Trophoblast cell (in vitro differentiated cells and primary cell): ENCODE data around the gene LPCAT3.
"Not testable (repeated sequence)": the region's sequence is repeated elsewhere in the genome, so short reads cannot be mapped to it uniquely, and the experiment has no call there.

Experiments
- DNase-seq, 2 donors: peaks; one replicate each; pipeline ENCODE4 v3.0.0-alpha.2; 2016
- H2AFZ ChIP-seq: 2 replicates; pipeline ENCODE4 v1.6.1; 2013; ENCODE audit warnings: low read length, moderate library complexity, mild to moderate bottlenecking; ENCODE audit not compliant: insufficient read depth, poor library complexity
- H2AK5ac ChIP-seq: 2 replicates; pipeline ENCODE4 v1.6.1; 2013; ENCODE audit warnings: mild to moderate bottlenecking, low read length
- H2BK120ac ChIP-seq: 2 replicates; pipeline ENCODE4 v1.6.1; 2013; ENCODE audit warnings: low read length, mild to moderate bottlenecking, moderate library complexity; ENCODE audit not compliant: insufficient read depth, poor library complexity
- H2BK12ac ChIP-seq: 2 replicates; pipeline ENCODE4 v1.6.1; 2013; ENCODE audit warnings: mild to moderate bottlenecking, low read length, moderate library complexity
- H2BK5ac ChIP-seq: 2 replicates; pipeline ENCODE4 v1.6.1; 2013; ENCODE audit warnings: low read length, low read depth, moderate library complexity, mild to moderate bottlenecking; ENCODE audit not compliant: poor library complexity
- H3K14ac ChIP-seq: 2 replicates; pipeline ENCODE4 v1.6.1; 2013; ENCODE audit warnings: mild to moderate bottlenecking, low read length
- H3K18ac ChIP-seq: 2 replicates; pipeline ENCODE4 v1.6.1; 2013; ENCODE audit warnings: mild to moderate bottlenecking, low read length
- H3K23ac ChIP-seq: 2 replicates; pipeline ENCODE4 v1.6.1; 2013; ENCODE audit warnings: low read length
- H3K27ac ChIP-seq: 2 replicates; pipeline ENCODE4 v1.5.1; 2013; ENCODE audit warnings: low read depth, mild to moderate bottlenecking, inconsistent platforms, low read length, moderate library complexity
- H3K27me3 ChIP-seq: 2 replicates; pipeline ENCODE4 v1.6.1; 2013; ENCODE audit warnings: inconsistent platforms, mild to moderate bottlenecking, low read length, moderate library complexity; ENCODE audit not compliant: insufficient read depth
- H3K36me3 ChIP-seq, 2 experiments: 1 replicate in 1 of 2; 2 replicates in 1 of 2; pipeline ENCODE4 v1.6.1; 2013; ENCODE audit warnings: low read length in 2 of 2, mild to moderate bottlenecking in 2 of 2, moderate library complexity in 1 of 2; ENCODE audit not compliant: insufficient read depth in 2 of 2, control insufficient read depth in 1 of 2
- H3K4ac ChIP-seq: 2 replicates; pipeline ENCODE4 v1.6.1; 2013; ENCODE audit warnings: low read depth, mild to moderate bottlenecking, low read length, moderate library complexity
- H3K4me1 ChIP-seq, 2 experiments: 1 replicate in 1 of 2; 2 replicates in 1 of 2; pipeline ENCODE4 v1.6.1; 2013; ENCODE audit warnings: low read length in 2 of 2, mild to moderate bottlenecking in 2 of 2, moderate library complexity in 1 of 2; ENCODE audit not compliant: insufficient read depth in 2 of 2, control insufficient read depth in 1 of 2
- H3K4me2 ChIP-seq: 2 replicates; pipeline ENCODE4 v1.6.1; 2013; ENCODE audit warnings: inconsistent platforms, mild to moderate bottlenecking, low read length, moderate library complexity
- H3K4me3 ChIP-seq: 2 replicates; pipeline ENCODE4 v1.5.1; 2013; ENCODE audit warnings: mild to moderate bottlenecking, low read depth, low read length, inconsistent platforms
- H3K79me1 ChIP-seq: one replicate; pipeline ENCODE4 v1.6.1; 2013; ENCODE audit warnings: low read length
- H3K79me2 ChIP-seq: 2 replicates; pipeline ENCODE4 v1.6.1; 2013; ENCODE audit warnings: low read length, mild to moderate bottlenecking; ENCODE audit not compliant: control insufficient read depth, insufficient read depth, poor library complexity
- H3K9ac ChIP-seq: 2 replicates; pipeline ENCODE4 v1.6.1; 2013; ENCODE audit warnings: mild to moderate bottlenecking, low read length
- H3K9me3 ChIP-seq: 2 replicates; pipeline ENCODE4 v1.6.1; 2013; ENCODE audit warnings: low read depth, mild to moderate bottlenecking, control low read depth, inconsistent platforms, low read length; ENCODE audit not compliant: insufficient read depth
- H4K12ac ChIP-seq: 2 replicates; pipeline ENCODE4 v1.6.1; 2013; ENCODE audit warnings: low read depth, mild to moderate bottlenecking, low read length, moderate library complexity
- H4K8ac ChIP-seq: 2 replicates; pipeline ENCODE4 v1.6.1; 2013; ENCODE audit warnings: low read depth, mild to moderate bottlenecking, low read length, moderate library complexity
- H4K91ac ChIP-seq: one replicate; pipeline ENCODE4 v1.6.1; 2013; ENCODE audit warnings: low read depth, mild to moderate bottlenecking, low read length, moderate library complexity
- WGBS: extraction: QIAGEN DNeasy Blood & Tissue Kit; methylation state at CpG from one replicate; pipeline ENCODE4 v1.1.7; 2013; ENCODE audit warnings: missing lambda C conversion rate; ENCODE audit not compliant: insufficient read length, insufficient coverage; ENCODE audit errors: extremely low coverage; 5-methylcytosine and 5-hydroxymethylcytosine counted together

The LPCAT3 gene

DNA sequence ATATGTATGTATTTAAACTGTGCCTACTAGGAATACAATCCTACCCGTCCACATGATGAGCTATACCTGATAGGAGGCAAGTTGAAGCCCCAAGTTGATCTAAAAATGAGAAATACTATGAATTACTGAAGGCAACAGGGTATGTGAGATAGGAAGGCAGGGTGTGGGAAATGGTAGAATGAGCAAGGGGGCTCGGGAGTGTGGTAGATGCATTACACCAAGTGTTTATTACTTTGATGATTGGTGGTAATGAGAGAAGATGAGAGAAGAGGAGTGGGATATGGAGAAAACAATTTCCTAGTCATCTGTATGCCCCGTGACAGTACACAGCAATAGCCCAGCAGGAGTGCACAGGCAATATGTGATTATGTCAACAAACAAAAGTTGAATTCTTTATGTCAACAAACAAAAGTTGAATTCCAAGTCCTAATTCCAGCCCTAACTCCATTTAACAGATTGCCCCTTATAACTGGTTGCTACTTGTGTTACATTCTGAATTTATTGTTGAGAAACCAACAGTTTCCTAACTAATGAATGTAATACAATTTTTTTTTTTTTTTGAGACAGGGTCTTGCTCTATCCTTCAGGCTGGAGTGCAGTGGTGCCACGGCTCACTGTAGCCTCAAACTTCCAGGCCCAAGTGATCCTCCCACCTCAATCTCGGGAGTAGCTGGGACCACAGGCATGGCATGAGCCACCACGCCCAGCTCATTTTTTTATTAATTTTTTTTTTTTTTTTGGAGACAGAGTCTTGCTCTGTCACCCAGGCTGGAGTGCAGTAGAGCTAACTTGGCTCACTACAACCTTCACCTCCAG, 2.5 kb downstream of the LPCAT3 start:
- no peaks in the 10 kb centered on the region for H3K9me3 ChIP-seq
- no peak overlapping the region for H4K8ac ChIP-seq
- no peak overlapping the region for H4K12ac ChIP-seq
- H2AFZ ChIP-seq, result no peak overlapping the region
- no peak overlapping the region for H2BK5ac ChIP-seq
- H3K23ac ChIP-seq, result no peak overlapping the region
- H2BK120ac ChIP-seq, result no peak overlapping the region
- no peak overlapping the region for H3K9ac ChIP-seq
- H3K14ac ChIP-seq, result no peak overlapping the region
- H2BK12ac ChIP-seq, result no peak overlapping the region
- no peaks in the 10 kb centered on the region for H3K27me3 ChIP-seq
- WGBS, result no CpG with 5 or more reads among the region's 6 CpGs
- no peak overlapping the region for H2AK5ac ChIP-seq
- no peak overlapping the region for H3K4ac ChIP-seq
- peaks cover 3 to 5% of the 10 kb centered on the region in 2 experiments for H3K36me3 ChIP-seq
- no peak overlapping the region for H4K91ac ChIP-seq
- H3K18ac ChIP-seq, result no peak overlapping the region
- peaks cover 5% of the 10 kb centered on the region for H3K79me1 ChIP-seq
- no peaks in the 10 kb centered on the region for H3K79me2 ChIP-seq
- DNase-seq, result no peak
- H3K4me3 ChIP-seq, result no peak overlapping the region
- H3K4me1 ChIP-seq, result peaks cover 5 to 9% of the 10 kb centered on the region in 2 experiments
- H3K4me2 ChIP-seq, result no peak overlapping the region
- H3K27ac ChIP-seq, result no peak overlapping the region

DNA sequence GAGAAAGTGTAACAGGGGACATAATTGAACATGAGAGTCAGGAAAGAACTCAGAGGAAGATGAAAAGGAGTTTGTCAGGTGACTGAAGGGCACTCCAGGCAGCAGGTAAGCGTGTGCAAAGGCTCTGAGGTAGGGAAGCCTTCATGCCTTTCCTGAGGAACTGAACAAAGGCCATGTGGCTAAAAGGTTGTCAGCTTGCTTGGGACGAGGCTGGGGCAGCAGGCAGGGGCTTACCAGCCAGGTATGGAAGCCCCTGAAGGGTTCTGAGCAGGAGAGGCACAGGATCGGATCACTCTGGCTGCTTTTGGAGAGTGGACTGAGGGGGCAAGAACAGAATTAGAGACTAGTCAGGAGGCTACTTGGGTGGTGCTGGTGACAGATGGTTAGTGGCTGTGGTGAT, 5.2 kb downstream of the LPCAT3 start:
- H2BK120ac ChIP-seq, result no peak overlapping the region
- no peak overlapping the region for H3K23ac ChIP-seq
- no peak overlapping the region for H2BK5ac ChIP-seq
- no peak for DNase-seq
- no peaks in the 10 kb centered on the region for H3K79me2 ChIP-seq
- no peaks in the 10 kb centered on the region for H3K27me3 ChIP-seq
- H4K12ac ChIP-seq, result no peak overlapping the region
- H3K18ac ChIP-seq, result no peak overlapping the region
- H4K8ac ChIP-seq, result no peak overlapping the region
- no peak overlapping the region for H2AFZ ChIP-seq
- H3K9me3 ChIP-seq, result no peaks in the 10 kb centered on the region
- no peak overlapping the region for H3K4me3 ChIP-seq
- H4K91ac ChIP-seq, result no peak overlapping the region
- peaks cover 5 to 8% of the 10 kb centered on the region in 2 experiments for H3K36me3 ChIP-seq
- WGBS, result no CpG with 5 or more reads among the region's 3 CpGs
- H3K79me1 ChIP-seq, result peaks cover under 1% of the 10 kb centered on the region
- no peak overlapping the region for H2AK5ac ChIP-seq
- no peak overlapping the region for H3K27ac ChIP-seq
- no peak overlapping the region for H3K4ac ChIP-seq
- peaks cover 5 to 7% of the 10 kb centered on the region in 2 experiments for H3K4me1 ChIP-seq
- H2BK12ac ChIP-seq, result no peak overlapping the region
- H3K4me2 ChIP-seq, result no peak overlapping the region
- H3K9ac ChIP-seq, result no peak overlapping the region
- H3K14ac ChIP-seq, result no peak overlapping the region

DNA sequence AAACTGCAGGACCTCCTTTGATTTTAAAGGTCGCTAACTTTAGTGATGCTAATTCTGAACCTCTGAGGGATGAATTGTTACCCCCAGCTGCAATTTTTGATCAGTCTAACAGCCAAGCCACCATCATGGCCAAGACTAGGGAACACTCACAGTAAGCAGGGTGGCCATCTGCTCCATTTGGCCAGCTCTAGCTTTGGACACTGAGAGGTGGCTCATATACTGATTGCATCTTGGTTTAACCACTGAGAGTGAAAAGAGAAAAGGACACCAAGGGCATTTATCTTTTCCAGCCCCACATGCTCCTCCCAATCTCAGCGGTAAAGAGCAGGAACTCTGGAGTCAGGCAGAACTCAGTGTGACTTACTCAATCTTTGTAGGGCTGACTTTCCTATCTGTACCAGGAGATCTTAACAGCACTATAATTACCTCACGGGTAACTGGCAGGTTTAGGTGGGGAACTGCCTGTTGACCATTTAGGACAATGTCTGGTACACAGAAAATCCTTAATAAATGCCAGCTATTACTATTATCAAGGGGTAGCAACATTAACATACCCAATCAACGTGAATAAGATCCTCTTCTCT, 6.2 kb downstream of the LPCAT3 start:
- Histone ChIP-seq H3K4ac (no peak overlapping the region), H3K4me3 (no peak overlapping the region), H4K8ac (no peak overlapping the region), H3K23ac (no peak overlapping the region), H3K27me3 (no peaks in the 10 kb centered on the region), H3K79me2 (no peaks in the 10 kb centered on the region), H4K12ac (no peak overlapping the region), H3K36me3 (peaks cover 5 to 8% of the 10 kb centered on the region in 2 experiments), H2AFZ (no peak overlapping the region), H3K9ac (no peak overlapping the region), H3K27ac (no peak overlapping the region), H3K79me1 (no peaks in the 10 kb centered on the region), H2BK5ac (no peak overlapping the region), H3K9me3 (no peaks in the 10 kb centered on the region), H2BK12ac (no peak overlapping the region), H2BK120ac (no peak overlapping the region), H3K14ac (no peak overlapping the region), H2AK5ac (no peak overlapping the region), H3K18ac (no peak overlapping the region), H4K91ac (no peak overlapping the region), H3K4me2 (no peak overlapping the region), H3K4me1 (peaks cover 3 to 5% of the 10 kb centered on the region in 2 experiments)
- DNase-seq, result peak in 1 of 2 donors; percentile 14
- no CpG with 5 or more reads among the region's 4 CpGs for WGBS

DNA sequence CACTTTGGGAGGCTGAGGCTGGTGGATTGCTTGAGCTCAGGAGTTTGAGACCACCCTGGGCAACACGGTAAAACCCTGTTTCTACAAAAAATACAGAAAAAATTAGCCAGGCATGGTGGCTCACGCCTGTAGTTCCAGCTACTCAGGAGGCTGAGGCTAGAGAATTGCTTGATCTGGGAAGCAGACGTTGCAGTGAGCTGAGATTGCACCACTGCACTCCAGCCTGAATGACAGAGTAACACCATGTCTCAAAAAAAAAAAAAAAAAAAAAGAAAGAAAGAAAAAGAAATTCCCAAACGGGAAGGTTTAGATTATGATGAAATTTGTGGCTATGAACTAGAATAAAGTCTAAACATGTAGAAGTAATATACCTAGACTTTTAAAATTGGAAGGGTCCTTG, 6.9 kb downstream of the LPCAT3 start:
- not testable (repeated sequence) for H3K27me3 ChIP-seq, H3K14ac ChIP-seq, H3K36me3 ChIP-seq, H3K4me2 ChIP-seq, H2BK120ac ChIP-seq, H4K8ac ChIP-seq, H2AK5ac ChIP-seq, DNase-seq, H4K12ac ChIP-seq, H2AFZ ChIP-seq, H3K9me3 ChIP-seq, H2BK12ac ChIP-seq, H3K27ac ChIP-seq, H2BK5ac ChIP-seq, H3K4ac ChIP-seq, H4K91ac ChIP-seq, H3K18ac ChIP-seq, H3K79me1 ChIP-seq, H3K9ac ChIP-seq, H3K4me1 ChIP-seq, H3K4me3 ChIP-seq, H3K23ac ChIP-seq, H3K79me2 ChIP-seq
- no CpG with 5 or more reads among the region's 4 CpGs for WGBS
